Pulmonary artery endothelial cell (primary cell): ENCODE data around the gene THRA. TPM values are rescaled to one million over a fixed set of nuclear protein-coding genes. Genes with fewer than 3 reads are reported as not detected.
"Not testable (repeated sequence)": the region's sequence is repeated elsewhere in the genome, so short reads cannot be mapped to it uniquely, and the experiment has no call there.

Source experiments
- DNase-seq: peaks from one replicate; pipeline ENCODE4 v3.0.0-alpha.2; 2011; ENCODE audit warnings: low read depth, low spot score
- total RNA-seq: library from RNA; depleted of rRNA; stranded (reverse); fragments of >200 nt; gene quantifications from 2 replicates; pipeline ENCODE4 v1.2.3, GENCODE V29; 2014

The THRA gene
- total RNA-seq, 1 donor from 2014 or later: 14.2 TPM

DNA sequence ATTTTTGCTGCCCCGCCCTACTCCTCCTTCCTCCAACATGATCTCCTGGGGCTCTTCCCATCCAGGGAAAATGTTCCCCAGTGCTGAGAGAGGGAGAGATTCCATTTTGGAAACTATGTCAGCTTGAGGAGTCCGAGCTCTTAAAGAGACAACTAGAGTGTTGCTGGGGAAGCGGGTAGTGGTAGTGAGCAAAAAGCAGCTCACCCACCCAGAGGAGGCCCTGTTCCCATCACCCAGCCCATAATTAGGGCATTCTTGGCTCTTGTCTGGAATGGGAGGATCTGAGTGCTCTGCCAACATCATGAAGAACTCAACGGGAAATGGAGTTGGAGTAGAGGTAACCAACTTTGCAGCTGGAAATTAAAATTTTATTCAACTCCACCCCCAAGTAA, 49.9 kb downstream of the THRA start:
- no peak for DNase-seq

DNA sequence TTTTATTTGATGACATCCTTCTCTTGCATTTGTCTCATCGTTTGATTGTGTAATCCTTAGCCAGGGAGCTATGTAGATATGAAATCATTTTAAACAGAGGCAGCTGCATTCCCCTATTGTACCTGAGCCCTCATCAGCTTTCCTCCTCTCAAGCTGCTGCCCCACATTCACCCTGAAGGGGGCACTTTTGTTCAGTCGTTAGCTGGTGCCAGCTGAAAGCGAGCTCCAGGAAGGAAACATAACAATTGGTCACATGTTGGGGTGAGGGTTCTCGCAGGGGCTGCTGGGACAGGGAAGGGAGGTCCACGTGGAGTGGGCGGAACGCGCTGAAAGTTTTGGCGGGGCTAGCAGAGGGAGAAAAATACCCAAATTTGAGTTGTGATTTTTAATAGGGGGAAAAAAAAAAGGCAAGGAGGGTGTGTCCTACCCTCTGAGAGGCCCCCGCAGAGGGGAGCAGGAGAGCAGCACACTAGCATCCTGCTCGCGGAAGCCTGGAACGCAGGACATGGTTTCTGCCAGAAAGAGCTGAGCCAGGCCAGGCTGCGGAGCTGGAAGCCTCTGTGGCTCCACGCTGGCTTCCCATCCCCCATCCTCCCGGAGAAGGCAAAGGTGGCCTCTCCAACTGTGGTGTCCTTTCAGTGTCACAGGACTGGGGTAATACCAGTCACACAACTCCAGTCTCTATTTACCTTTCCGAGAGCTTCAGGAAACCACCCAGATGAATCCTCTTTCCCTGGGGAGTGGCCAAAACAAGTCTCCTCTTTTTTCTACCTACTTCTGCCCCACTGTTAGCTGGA, 50.5 kb downstream of the THRA start:
- peak; percentile 78 for DNase-seq

GRCh38 chr17:40113907-40114245, 51.1 kb downstream of the THRA start:
- no peak for DNase-seq

GRCh38 chr17:40115101-40115436, 52.3 kb downstream of the THRA start:
- no peak for DNase-seq

- DNase-seq: no peak
Observed at GRCh38 chr17:40121181-40122135, 58.7 kb downstream of the THRA start, which contains the start of gene MSL1. Gene MSL1, plus strand, starts transcription at chr17:40121971. Its CDS starts 642 bp downstream, at chr17:40122613.

- DNase-seq: no peak
Observed at GRCh38 chr17:40122136-40122998, 59.6 kb downstream of the THRA start.

DNA sequence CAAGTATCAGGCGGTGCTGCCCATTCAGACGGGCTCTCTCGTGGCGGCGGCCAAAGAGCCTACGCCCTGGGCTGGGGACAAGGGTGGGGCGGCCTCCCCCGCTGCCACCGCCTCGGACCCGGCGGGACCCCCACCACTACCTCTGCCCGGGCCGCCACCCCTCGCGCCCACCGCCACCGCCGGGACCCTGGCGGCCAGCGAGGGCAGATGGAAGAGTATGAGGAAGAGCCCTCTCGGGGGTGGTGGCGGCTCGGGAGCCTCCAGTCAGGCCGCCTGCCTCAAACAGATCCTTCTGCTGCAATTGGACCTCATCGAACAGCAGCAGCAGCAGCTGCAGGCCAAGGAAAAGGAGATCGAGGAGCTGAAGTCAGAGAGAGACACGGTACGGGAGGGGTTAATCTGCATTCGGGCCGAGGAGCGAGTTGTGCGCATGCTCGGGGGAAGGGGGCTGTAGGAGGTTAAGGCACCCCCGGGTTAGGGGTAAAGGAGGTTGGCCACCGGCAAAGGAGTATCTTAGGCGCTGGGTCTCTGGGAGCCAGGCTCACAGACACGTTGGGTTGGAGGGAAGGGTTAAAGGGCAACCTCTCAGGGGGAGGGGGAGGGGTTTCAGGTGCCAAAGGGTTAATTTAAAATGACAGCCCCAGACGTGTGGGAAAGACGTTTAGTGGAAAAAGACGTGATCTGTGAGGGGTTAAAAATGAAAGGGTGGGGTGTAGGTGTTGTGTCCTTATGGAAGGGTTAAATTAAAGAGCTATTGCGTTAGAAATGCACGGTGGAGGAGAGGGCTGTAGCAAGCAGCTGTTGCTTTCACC, 60.4 kb downstream of the THRA start:
- DNase-seq: no peak

DNA sequence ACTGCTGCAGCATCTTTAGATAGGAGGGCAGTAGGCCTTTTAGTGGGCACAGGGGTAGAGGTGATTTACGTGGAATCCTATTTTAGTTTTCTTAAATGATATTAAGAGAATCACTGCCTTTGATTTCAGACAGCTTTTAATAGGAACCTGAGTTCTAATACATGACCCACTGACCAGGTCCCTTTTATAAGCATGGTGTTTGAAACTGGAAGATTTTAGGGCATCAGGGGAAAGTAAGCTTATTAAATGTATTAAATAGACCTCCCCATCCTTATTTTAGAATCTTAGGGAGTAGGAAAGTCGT, 61.0 kb downstream of the THRA start:
- no peak for DNase-seq

GRCh38 chr17:40124279-40125141, 61.7 kb downstream of the THRA start:
- DNase-seq: no peak

DNA sequence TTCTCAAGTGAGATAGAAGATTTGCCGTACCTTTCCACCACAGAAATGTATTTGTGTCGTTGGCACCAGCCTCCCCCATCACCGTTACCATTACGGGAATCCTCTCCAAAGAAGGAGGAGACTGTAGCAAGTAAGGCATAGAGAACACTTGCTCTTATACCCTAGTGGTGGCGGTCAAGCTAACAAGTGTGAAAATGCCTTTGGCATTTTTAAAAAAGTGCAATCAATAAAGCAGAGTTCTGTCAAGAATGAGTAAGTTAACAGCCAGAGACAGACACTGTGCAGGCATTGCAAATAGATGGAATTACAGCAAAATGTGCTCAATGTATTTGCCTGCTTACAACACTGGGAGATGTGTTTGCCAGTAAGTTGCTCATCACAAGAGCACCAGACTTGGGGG, 66.7 kb downstream of the THRA start:
- no peak for DNase-seq

GRCh38 chr17:40130352-40131042, 67.7 kb downstream of the THRA start:
- DNase-seq: no peak

DNA sequence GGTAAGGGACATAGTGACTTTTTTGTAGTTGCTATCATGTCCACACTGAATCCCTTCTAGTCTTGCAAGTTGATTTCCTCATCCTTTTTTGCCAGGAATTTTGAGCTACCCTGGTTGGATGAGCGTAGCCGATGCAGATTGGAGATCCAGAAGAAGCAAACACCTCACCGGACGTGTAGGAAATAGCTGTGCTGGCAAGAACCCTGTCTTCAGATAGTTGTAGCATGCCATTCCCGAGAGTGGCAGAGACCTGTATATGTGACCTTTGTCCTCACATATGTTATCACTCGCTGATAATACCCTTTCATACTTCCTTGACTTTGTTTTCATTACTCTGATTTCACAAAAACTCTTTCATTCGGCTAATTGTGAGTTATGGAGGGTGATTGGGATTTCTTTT, 71.4 kb downstream of the THRA start:
- no peak for DNase-seq

- no peak for DNase-seq
Observed at GRCh38 chr17:40135817-40136216, 73.1 kb downstream of the THRA start.

GRCh38 chr17:40139566-40140058, 76.8 kb downstream of the THRA start:
- DNase-seq: no peak

DNA sequence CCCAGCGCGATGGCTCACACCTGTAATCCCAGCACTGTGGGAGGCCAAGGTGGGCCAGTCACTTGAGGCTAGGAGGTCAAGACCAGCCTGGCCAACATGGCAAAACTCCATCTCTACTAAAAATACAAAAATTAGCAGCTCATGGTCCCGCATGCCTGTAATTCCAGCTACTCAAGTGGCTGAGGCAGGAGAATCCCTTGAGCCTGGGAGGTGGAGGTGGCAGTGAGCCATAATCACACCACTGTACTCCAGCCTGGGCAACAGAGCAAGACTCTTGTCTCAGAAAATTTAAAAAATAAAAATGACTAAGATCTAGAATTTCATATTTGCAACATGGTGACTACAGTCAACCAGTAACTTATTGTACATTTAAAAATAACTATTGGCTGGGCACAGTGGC, 80.4 kb downstream of the THRA start:
- DNase-seq: not testable (repeated sequence)
